HG02798 (cell line): ENCODE data around the gene MYLK4.
"Not testable (repeated sequence)": the region's sequence is repeated elsewhere in the genome, so short reads cannot be mapped to it uniquely, and the experiment has no call there.

Source experiments
- ATAC-seq: cut with Tn5 transposase; IDR thresholded peaks from one replicate; pipeline ENCODE4 v1.9.1; 2021; ENCODE audit warnings: mild to moderate bottlenecking; ENCODE audit not compliant: unreplicated experiment, poor library complexity

The MYLK4 gene

GRCh38 chr6:2780102-2780737, 29.5 kb upstream of the MYLK4 start:
- no peak for ATAC-seq

- no peak for ATAC-seq
These were observed 26.5 kb upstream of the MYLK4 start for GRCh38 chr6:2777249-2777648.

- ATAC-seq = no peak
These were observed 24.3 kb upstream of the MYLK4 start for GRCh38 chr6:2775003-2775402.

GRCh38 chr6:2773449-2773848, 22.7 kb upstream of the MYLK4 start:
- no peak for ATAC-seq

GRCh38 chr6:2772840-2773239, 22.1 kb upstream of the MYLK4 start:
- ATAC-seq = no peak

- ATAC-seq = no peak
These were observed 20.4 kb upstream of the MYLK4 start for GRCh38 chr6:2771079-2771478.

- ATAC-seq = no peak
These were observed 19.4 kb upstream of the MYLK4 start for GRCh38 chr6:2770171-2770570.

- ATAC-seq = no peak
These were observed 18.0 kb upstream of the MYLK4 start for GRCh38 chr6:2768696-2769095.

GRCh38 chr6:2767657-2768524, 17.2 kb upstream of the MYLK4 start:
- no peak for ATAC-seq

- no peak for ATAC-seq
These were observed 16.3 kb upstream of the MYLK4 start for GRCh38 chr6:2766767-2767656.

- ATAC-seq = peak; percentile 21
These were observed 15.4 kb upstream of the MYLK4 start for GRCh38 chr6:2765896-2766766.

GRCh38 chr6:2765166-2765895, 14.6 kb upstream of the MYLK4 start, which contains the start of gene WRNIP1:
TSS of gene WRNIP1 (plus strand) at chr6:2765393. CDS start at chr6:2765623, 230 bp downstream.
- ATAC-seq = peak; percentile 91

- peak; percentile 66 for ATAC-seq
These were observed 14.0 kb upstream of the MYLK4 start for GRCh38 chr6:2764610-2765165.

- no peak for ATAC-seq
These were observed 13.3 kb upstream of the MYLK4 start for GRCh38 chr6:2763876-2764540.

GRCh38 chr6:2763345-2763841, 12.7 kb upstream of the MYLK4 start:
- no peak for ATAC-seq

GRCh38 chr6:2762868-2763267, 12.1 kb upstream of the MYLK4 start:
- not testable (repeated sequence) for ATAC-seq

- no peak for ATAC-seq
These were observed 10.4 kb upstream of the MYLK4 start for GRCh38 chr6:2760882-2761842.
